Measurements from ENCODE around the gene ARPC4. TPM values are rescaled to one million over a fixed set of nuclear protein-coding genes. Genes with fewer than 3 reads are reported as not detected.

ARPC4 gene
- total and polyA plus RNA-seq, 10 of the 15 experiments (the other 5 are each of a cell fraction or from before 2014, with no cell fraction given), result 42.0 to 354 (median 268) TPM

DNA sequence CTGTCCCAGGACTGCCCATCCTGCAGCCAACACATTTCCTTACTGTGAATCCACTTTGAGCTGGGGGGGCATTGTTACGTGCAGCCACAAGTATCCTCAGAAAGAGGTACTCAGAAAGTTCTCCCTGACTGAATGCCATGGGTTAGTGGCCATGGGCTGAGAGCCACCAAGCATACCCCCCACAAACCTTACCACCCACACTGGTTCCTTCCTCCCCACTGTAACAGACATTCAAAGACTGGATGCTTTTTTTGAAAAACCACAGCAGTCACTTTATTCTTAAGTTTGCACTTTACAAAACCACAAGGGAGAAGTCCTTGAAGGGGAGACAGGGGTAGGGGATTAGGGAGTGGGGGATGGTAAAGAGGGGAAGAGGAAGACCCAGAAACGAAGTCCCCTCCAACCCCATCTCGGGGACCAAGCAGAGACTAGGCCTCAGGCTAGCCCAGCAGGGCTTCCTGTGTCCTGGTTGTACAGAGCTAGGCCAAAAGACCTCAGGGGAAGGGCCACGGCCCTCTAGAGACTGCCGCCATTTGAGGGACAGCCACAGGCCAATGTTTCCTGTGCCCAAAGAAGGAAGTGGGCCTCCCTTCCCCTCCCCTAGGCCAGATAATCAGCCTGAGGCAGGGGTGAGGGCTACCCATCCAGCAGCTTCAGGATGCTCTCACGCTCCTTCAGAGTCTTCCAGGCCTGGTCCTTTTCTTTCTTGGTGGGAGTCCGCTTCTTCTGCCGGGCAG, 13.0 kb upstream of the ARPC4 start (continued):
- TF ChIP-seq, protein P1, sequence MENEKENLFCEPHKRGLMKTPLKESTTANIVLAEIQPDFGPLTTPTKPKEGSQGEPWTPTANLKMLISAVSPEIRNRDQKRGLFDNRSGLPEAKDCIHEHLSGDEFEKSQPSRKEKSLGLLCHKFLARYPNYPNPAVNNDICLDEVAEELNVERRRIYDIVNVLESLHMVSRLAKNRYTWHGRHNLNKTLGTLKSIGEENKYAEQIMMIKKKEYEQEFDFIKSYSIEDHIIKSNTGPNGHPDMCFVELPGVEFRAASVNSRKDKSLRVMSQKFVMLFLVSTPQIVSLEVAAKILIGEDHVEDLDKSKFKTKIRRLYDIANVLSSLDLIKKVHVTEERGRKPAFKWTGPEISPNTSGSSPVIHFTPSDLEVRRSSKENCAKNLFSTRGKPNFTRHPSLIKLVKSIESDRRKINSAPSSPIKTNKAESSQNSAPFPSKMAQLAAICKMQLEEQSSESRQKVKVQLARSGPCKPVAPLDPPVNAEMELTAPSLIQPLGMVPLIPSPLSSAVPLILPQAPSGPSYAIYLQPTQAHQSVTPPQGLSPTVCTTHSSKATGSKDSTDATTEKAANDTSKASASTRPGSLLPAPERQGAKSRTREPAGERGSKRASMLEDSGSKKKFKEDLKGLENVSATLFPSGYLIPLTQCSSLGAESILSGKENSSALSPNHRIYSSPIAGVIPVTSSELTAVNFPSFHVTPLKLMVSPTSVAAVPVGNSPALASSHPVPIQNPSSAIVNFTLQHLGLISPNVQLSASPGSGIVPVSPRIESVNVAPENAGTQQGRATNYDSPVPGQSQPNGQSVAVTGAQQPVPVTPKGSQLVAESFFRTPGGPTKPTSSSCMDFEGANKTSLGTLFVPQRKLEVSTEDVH (IDR thresholded peaks at IDR 0.05; ENCODE audit: low read depth, partially characterized antibody), result no peak
- TF ChIP-seq IRF4 (IDR thresholded peaks at IDR 0.05; ENCODE audit: low read depth, low read length) (no peak), PAX8 (IDR thresholded peaks at IDR 0.05) (no peak), ESRRA (IDR thresholded peaks at IDR 0.05; ENCODE audit: low read length) (no peak), TARDBP (IDR thresholded peaks at IDR 0.05; ENCODE audit: borderline replicate concordance) (no peak), FOXK2 (IDR thresholded peaks at IDR 0.05) (no peak), NBN (IDR thresholded peaks at IDR 0.05) (0 out of 2 replicates have a peak, but pooled peaks have one; percentile 37), BRCA1 (IDR thresholded peaks at IDR 0.05; ENCODE audit: low read depth, low read length) (no peak), BCL11A (IDR thresholded peaks at IDR 0.05; ENCODE audit: low read depth, low read length) (no peak), KLF5 (IDR thresholded peaks at IDR 0.05; ENCODE audit: partially characterized antibody) (no peak)
- TF ChIP-seq, protein P2, sequence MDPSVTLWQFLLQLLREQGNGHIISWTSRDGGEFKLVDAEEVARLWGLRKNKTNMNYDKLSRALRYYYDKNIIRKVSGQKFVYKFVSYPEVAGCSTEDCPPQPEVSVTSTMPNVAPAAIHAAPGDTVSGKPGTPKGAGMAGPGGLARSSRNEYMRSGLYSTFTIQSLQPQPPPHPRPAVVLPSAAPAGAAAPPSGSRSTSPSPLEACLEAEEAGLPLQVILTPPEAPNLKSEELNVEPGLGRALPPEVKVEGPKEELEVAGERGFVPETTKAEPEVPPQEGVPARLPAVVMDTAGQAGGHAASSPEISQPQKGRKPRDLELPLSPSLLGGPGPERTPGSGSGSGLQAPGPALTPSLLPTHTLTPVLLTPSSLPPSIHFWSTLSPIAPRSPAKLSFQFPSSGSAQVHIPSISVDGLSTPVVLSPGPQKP (IDR thresholded peaks at IDR 0.05; ENCODE audit: low read depth, low read length), result no peak
- TF ChIP-seq, protein P3, sequence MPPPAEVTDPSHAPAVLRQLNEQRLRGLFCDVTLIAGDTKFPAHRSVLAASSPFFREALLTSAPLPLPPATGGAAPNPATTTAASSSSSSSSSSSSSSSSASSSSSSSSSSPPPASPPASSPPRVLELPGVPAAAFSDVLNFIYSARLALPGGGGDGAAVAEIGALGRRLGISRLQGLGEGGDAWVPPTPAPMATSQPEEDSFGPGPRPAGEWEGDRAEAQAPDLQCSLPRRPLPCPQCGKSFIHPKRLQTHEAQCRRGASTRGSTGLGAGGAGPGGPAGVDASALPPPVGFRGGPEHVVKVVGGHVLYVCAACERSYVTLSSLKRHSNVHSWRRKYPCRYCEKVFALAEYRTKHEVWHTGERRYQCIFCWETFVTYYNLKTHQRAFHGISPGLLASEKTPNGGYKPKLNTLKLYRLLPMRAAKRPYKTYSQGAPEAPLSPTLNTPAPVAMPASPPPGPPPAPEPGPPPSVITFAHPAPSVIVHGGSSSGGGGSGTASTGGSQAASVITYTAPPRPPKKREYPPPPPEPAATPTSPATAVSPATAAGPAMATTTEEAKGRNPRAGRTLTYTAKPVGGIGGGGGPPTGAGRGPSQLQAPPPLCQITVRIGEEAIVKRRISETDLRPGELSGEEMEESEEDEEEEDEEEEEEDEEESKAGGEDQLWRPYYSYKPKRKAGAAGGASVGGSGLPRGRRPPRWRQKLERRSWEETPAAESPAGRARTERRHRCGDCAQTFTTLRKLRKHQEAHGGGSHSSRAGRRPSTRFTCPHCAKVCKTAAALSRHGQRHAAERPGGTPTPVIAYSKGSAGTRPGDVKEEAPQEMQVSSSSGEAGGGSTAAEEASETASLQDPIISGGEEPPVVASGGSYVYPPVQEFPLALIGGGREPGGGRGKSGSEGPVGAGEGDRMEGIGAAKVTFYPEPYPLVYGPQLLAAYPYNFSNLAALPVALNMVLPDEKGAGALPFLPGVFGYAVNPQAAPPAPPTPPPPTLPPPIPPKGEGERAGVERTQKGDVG (CRISPR knock-in tag; IDR thresholded peaks at IDR 0.05), result no peak
- TF ChIP-seq, protein P4, sequence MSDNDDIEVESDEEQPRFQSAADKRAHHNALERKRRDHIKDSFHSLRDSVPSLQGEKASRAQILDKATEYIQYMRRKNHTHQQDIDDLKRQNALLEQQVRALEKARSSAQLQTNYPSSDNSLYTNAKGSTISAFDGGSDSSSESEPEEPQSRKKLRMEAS (IDR thresholded peaks at IDR 0.05; ENCODE audit: low read depth, low read length), result no peak
- TF ChIP-seq, protein P5, sequence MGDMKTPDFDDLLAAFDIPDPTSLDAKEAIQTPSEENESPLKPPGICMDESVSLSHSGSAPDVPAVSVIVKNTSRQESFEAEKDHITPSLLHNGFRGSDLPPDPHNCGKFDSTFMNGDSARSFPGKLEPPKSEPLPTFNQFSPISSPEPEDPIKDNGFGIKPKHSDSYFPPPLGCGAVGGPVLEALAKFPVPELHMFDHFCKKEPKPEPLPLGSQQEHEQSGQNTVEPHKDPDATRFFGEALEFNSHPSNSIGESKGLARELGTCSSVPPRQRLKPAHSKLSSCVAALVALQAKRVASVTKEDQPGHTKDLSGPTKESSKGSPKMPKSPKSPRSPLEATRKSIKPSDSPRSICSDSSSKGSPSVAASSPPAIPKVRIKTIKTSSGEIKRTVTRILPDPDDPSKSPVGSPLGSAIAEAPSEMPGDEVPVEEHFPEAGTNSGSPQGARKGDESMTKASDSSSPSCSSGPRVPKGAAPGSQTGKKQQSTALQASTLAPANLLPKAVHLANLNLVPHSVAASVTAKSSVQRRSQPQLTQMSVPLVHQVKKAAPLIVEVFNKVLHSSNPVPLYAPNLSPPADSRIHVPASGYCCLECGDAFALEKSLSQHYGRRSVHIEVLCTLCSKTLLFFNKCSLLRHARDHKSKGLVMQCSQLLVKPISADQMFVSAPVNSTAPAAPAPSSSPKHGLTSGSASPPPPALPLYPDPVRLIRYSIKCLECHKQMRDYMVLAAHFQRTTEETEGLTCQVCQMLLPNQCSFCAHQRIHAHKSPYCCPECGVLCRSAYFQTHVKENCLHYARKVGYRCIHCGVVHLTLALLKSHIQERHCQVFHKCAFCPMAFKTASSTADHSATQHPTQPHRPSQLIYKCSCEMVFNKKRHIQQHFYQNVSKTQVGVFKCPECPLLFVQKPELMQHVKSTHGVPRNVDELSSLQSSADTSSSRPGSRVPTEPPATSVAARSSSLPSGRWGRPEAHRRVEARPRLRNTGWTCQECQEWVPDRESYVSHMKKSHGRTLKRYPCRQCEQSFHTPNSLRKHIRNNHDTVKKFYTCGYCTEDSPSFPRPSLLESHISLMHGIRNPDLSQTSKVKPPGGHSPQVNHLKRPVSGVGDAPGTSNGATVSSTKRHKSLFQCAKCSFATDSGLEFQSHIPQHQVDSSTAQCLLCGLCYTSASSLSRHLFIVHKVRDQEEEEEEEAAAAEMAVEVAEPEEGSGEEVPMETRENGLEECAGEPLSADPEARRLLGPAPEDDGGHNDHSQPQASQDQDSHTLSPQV (IDR thresholded peaks at IDR 0.05), result no peak
- TF ChIP-seq, protein P6, sequence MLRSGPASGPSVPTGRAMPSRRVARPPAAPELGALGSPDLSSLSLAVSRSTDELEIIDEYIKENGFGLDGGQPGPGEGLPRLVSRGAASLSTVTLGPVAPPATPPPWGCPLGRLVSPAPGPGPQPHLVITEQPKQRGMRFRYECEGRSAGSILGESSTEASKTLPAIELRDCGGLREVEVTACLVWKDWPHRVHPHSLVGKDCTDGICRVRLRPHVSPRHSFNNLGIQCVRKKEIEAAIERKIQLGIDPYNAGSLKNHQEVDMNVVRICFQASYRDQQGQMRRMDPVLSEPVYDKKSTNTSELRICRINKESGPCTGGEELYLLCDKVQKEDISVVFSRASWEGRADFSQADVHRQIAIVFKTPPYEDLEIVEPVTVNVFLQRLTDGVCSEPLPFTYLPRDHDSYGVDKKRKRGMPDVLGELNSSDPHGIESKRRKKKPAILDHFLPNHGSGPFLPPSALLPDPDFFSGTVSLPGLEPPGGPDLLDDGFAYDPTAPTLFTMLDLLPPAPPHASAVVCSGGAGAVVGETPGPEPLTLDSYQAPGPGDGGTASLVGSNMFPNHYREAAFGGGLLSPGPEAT (IDR thresholded peaks at IDR 0.05; ENCODE audit: low read depth), result peak; percentile 48; the same call in 1 of the 2 replicates
